Endothelial cell of umbilical vein (primary cell): ENCODE data around the gene CMIP. TPM values are rescaled to one million over a fixed set of nuclear protein-coding genes. Genes with fewer than 3 reads are reported as not detected.

Source experiments
- BruUV-seq: library from RNA; stranded (reverse); fragments of 400-500 nt; replicated peaks from 2 replicates; lab custom pipeline; 2021; lab: Mats Ljungman, UMichigan
- CTCF ChIA-PET: fragments of 300-600, 350-600 bp; sonication (Branson Sonifier 250); formaldehyde crosslinking; loops from one replicate; lab custom pipeline; 2021; ENCODE audit warnings: antibody characterized with exemption, inconsistent platforms; lab: Charles Lee
- POLR2A ChIA-PET: fragments of 300-600, 350-600 bp; sonication (Branson Sonifier 250); formaldehyde crosslinking; loops from one replicate; lab custom pipeline; 2021; ENCODE audit warnings: antibody characterized with exemption, inconsistent platforms; lab: Charles Lee
- DNase-seq: peaks from one replicate; pipeline ENCODE4 v3.0.0-alpha.2; 2011; ENCODE audit warnings: low read depth, low spot score
- FAIRE-seq: peaks from 2 replicates; lab custom pipeline; 2011; peaks lifted over from hg19 to GRCh38; lab: Jason Lieb, UNC
- H2AFZ ChIP-seq: 2 replicates; pipeline ENCODE4 v1.6.0; 2012; ENCODE audit warnings: low read depth, low read length, control low read depth, inconsistent platforms
- H3K27ac ChIP-seq: 2 replicates; pipeline ENCODE4 v1.5.1; 2011; ENCODE audit warnings: low read depth, mild to moderate bottlenecking, control low read depth, low read length, moderate library complexity; ENCODE audit not compliant: insufficient read depth
- H3K27me3 ChIP-seq, 2 experiments: 2 replicates each; pipeline versions ENCODE4 v1.6.0 to v1.6.1; 2011; ENCODE audit warnings: low read length in 2 of 2, mixed read lengths in 1 of 2; ENCODE audit not compliant: control insufficient read depth in 2 of 2, insufficient read depth in 2 of 2
- H3K36me3 ChIP-seq, 2 experiments: 2 replicates in 1 of 2; 3 replicates in 1 of 2; pipeline ENCODE4 v1.5.1; 2011; ENCODE audit warnings: low read length in 2 of 2, mild to moderate bottlenecking in 1 of 2, moderate library complexity in 1 of 2; ENCODE audit not compliant: control insufficient read depth in 2 of 2, insufficient read depth in 2 of 2; ENCODE audit errors: extremely low read depth in 1 of 2
- H3K4me1 ChIP-seq: 3 replicates; pipeline ENCODE4 v1.5.1; 2011; ENCODE audit warnings: mild to moderate bottlenecking, low read length; ENCODE audit not compliant: control insufficient read depth, insufficient read depth; ENCODE audit errors: extremely low read depth
- H3K4me2 ChIP-seq: 2 replicates; pipeline ENCODE4 v1.6.1; 2011; ENCODE audit warnings: low read length, control low read depth, mixed read lengths; ENCODE audit not compliant: insufficient read depth
- H3K4me3 ChIP-seq, 3 experiments: fragments of 200-600 bp in 1 of 3; sonication (generic), shearing (Covaris generic) in 1 of 3; replicated peaks in 1 of 3; 2 replicates each; pipeline ENCODE4 v1.5.1; 2011 to 2016; ENCODE audit warnings: control low read depth in 3 of 3, low read length in 3 of 3, mild to moderate bottlenecking in 2 of 3, inconsistent platforms in 1 of 3, low read depth in 1 of 3, moderate library complexity in 1 of 3; ENCODE audit not compliant: insufficient read depth in 1 of 3
- H3K79me2 ChIP-seq: 2 replicates; pipeline ENCODE4 v1.6.0; 2012; ENCODE audit warnings: low read length, inconsistent platforms; ENCODE audit not compliant: control insufficient read depth, insufficient read depth
- H3K9ac ChIP-seq: replicated peaks from 2 replicates; pipeline ENCODE3; 2011; ENCODE audit warnings: low read length, control low read depth; ENCODE audit not compliant: insufficient read depth; ENCODE audit errors: extremely low read depth
- H3K9me1 ChIP-seq: replicated peaks from 3 replicates; pipeline ENCODE4 v1.6.0; 2011; ENCODE audit warnings: mild to moderate bottlenecking, low read length; ENCODE audit not compliant: control insufficient read depth, insufficient read depth; ENCODE audit errors: extremely low read depth
- H3K9me3 ChIP-seq: replicated peaks from 2 replicates; pipeline ENCODE4 v1.5.1; 2012; ENCODE audit warnings: low read length, inconsistent platforms; ENCODE audit not compliant: control insufficient read depth, insufficient read depth
- H4K20me1 ChIP-seq: replicated peaks from 2 replicates; pipeline ENCODE3; 2011; ENCODE audit warnings: mild to moderate bottlenecking, low read length; ENCODE audit not compliant: control insufficient read depth, insufficient read depth; ENCODE audit errors: extremely low read depth
- CTCF ChIP-seq, 2 donors: IDR thresholded peaks; 1 replicate in 1 of 2; 2 replicates in 1 of 2; pipeline ENCODE4 v1.5.1; 2011; ENCODE audit warnings: low read length in 2 of 2, mild to moderate bottlenecking in 2 of 2, moderate library complexity in 2 of 2, control low read depth in 1 of 2, inconsistent platforms in 1 of 2, low read depth in 1 of 2; ENCODE audit not compliant: insufficient read depth in 1 of 2; ENCODE audit errors: extremely low read depth in 1 of 2
- EZH2 ChIP-seq: IDR thresholded peaks from 2 replicates; pipeline ENCODE4 v1.6.1; 2012; ENCODE audit warnings: borderline replicate concordance, low read depth, mild to moderate bottlenecking, moderate library complexity, low read length, inconsistent platforms; ENCODE audit not compliant: severe bottlenecking
- FOS ChIP-seq: IDR thresholded peaks from 2 replicates; pipeline ENCODE4 v1.6.1; 2011; ENCODE audit warnings: mild to moderate bottlenecking, low read length, moderate library complexity, borderline replicate concordance; ENCODE audit not compliant: insufficient read depth
- GATA2 ChIP-seq: IDR thresholded peaks from 2 replicates; pipeline ENCODE4 v1.7.0; 2011; ENCODE audit warnings: low read depth, mild to moderate bottlenecking, moderate library complexity, mixed read lengths, low read length; ENCODE audit not compliant: insufficient read length, insufficient read depth
- JUN ChIP-seq: IDR thresholded peaks from 2 replicates; pipeline ENCODE4 v1.6.1; 2011; ENCODE audit warnings: borderline replicate concordance, low read depth; ENCODE audit not compliant: insufficient read length, insufficient read depth
- MAX ChIP-seq: IDR thresholded peaks from 2 replicates; pipeline ENCODE4 v1.6.1; 2011; ENCODE audit not compliant: insufficient read depth, insufficient read length
- MYC ChIP-seq: IDR thresholded peaks from one replicate; pipeline ENCODE4 v1.6.1; 2011; ENCODE audit warnings: mild to moderate bottlenecking, low read depth, low read length
- POLR2A ChIP-seq: IDR thresholded peaks from 2 replicates; pipeline ENCODE4 v1.6.1; 2012; ENCODE audit warnings: low read depth, mild to moderate bottlenecking, control low read depth, low read length
- POLR2AphosphoS5 ChIP-seq: IDR thresholded peaks from 2 replicates; pipeline ENCODE4 v1.6.1; 2012; ENCODE audit warnings: low read depth, mild to moderate bottlenecking, control low read depth, low read length, moderate library complexity; ENCODE audit not compliant: insufficient read depth
- dilution Hi-C: fragments of 300-500 bp; cut with MboI; formaldehyde crosslinking; loops from one replicate; pipeline ENCODE4 v1.15.0; 2019; ENCODE audit warnings: low sequenced_read_pairs; ENCODE audit not compliant: extremely low pct_ligation_motif_present
- intact Hi-C: fragments of 100-400 bp; cut with micrococcal nuclease; formaldehyde crosslinking; loops from one replicate; pipeline ENCODE4 v1.10.0; 2022
- polyA plus RNA-seq, 4 experiments: library from polyadenylated mRNA; depleted of rRNA in 3 of 4; stranded (reverse) in 3 of 4; unstranded in 1 of 4; fragments of >200 nt; gene quantifications; 2 replicates each; pipeline versions ENCODE4 v1.2.1 to v1.2.3, GENCODE V29; 2011 to 2012; ENCODE audit warnings: missing spikeins in 1 of 4
- total RNA-seq: library from RNA; stranded (reverse); gene quantifications from 2 replicates; pipeline ENCODE4 v1.2.3, GENCODE V29; 2021

Gene CMIP
- total and polyA plus RNA-seq, 2 donors (not counting 3 experiments of a cell fraction or from before 2014, with no cell fraction given), result 29.0 to 101 TPM

- BruUV-seq, result no TSS peak
- dilution Hi-C loops, result loop anchor here (25.0 kb wide), 1 partner anchor 103 kb away; no protein-coding TSS in a partner anchor
- Histone ChIP-seq H3K9me1 (no peaks in the 10 kb centered on the region), H2AFZ (no peak overlapping the region), H4K20me1 (no peaks in the 10 kb centered on the region), H3K27ac (no peak overlapping the region), H3K79me2 (peaks cover 83% of the 10 kb centered on the region), H3K4me2 (no peak overlapping the region), H3K9me3 (no peaks in the 10 kb centered on the region), H3K4me3 (no peak overlapping the region), H3K4me1 (no peaks in the 10 kb centered on the region), H3K27me3 (no peaks in the 10 kb centered on the region), H3K9ac (no peak overlapping the region), H3K36me3 (peaks cover 0 to 7% of the 10 kb centered on the region in 2 experiments)
- DNase-seq (no peak), FAIRE-seq (no peak)
- intact Hi-C loops, result no loop called here
- ChIA-PET POLR2A (no interaction called here), CTCF (interaction anchor here (2.1 kb wide), 1 partner anchor 14 kb away, joined by 5 read pairs; no protein-coding TSS in a partner anchor)
- TF ChIP-seq FOS (no peak), EZH2 (no peak), JUN (no peak), CTCF (IDR thresholded peaks at IDR 0.05; ENCODE audit: extremely low read depth in 1 of 2, insufficient read depth in 1 of 2, low read depth in 1 of 2, low read length in 2 of 2) (no peak), GATA2 (no peak), POLR2AphosphoS5 (no peak), MYC (no peak), POLR2A (no peak), MAX (no peak)
Measured at GRCh38 chr16:81465375-81465943, 20.9 kb downstream of the CMIP start.
